ENCODE results near the gene GRK1.
"Not testable (repeated sequence)": the region's sequence is repeated elsewhere in the genome, so short reads cannot be mapped to it uniquely, and the experiment has no call there.

Gene GRK1

DNA sequence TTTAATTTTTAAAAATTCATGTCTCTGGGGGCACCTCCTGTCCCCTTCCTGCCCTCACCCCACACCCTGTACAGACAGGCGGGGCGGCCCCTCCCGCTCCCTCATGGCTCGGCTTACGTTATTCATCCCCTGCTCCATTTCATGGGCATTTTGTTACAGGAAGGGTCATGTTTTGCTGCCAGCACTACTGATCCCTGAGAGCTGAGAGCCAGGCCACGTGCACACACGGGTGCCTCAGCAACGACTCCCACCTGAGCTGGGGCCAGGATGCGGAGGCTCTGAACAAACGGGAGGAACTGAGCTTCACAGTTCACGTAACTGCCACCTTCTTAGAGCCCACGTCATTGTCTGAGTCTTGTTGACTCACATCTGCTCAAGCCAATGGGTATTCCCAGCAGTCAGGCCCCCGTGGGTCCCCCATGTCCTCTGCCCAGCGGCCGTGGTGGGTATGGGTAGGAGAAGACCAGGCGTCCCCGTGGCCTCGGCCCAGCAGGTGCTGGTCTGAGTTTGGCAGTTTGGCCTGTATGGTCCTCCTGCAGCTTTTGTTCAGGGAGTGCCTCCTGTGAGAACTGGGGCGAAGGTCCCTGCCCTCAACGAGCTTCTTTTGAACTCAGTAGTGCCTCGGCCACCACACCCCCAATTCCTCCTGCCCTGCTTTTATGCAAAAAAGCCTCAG is 75.6 kb downstream of the GRK1 start:
- H3K36me3 ChIP-seq (ENCODE audit: control insufficient read depth, insufficient read depth, low read length): no peaks in the 10 kb centered on the region
- H3K27ac ChIP-seq (ENCODE audit: low read depth, low read length): no peak overlapping the region
- H3K4me1 ChIP-seq (ENCODE audit: control insufficient read depth, insufficient read depth, low read length): peaks cover 4% of the 10 kb centered on the region; the same call in 1 of the 2 replicates
- no peak overlapping the region for H3K9ac ChIP-seq (ENCODE audit: low read length)
- no peak overlapping the region for H3K4me3 ChIP-seq (ENCODE audit: low read depth, low read length)
- H3K27me3 ChIP-seq (ENCODE audit: control insufficient read depth, insufficient read depth, low read length): no peaks in the 10 kb centered on the region
- no peaks in the 10 kb centered on the region for H3K9me3 ChIP-seq (ENCODE audit: control insufficient read depth, insufficient read depth, low read depth, low read length)

DNA sequence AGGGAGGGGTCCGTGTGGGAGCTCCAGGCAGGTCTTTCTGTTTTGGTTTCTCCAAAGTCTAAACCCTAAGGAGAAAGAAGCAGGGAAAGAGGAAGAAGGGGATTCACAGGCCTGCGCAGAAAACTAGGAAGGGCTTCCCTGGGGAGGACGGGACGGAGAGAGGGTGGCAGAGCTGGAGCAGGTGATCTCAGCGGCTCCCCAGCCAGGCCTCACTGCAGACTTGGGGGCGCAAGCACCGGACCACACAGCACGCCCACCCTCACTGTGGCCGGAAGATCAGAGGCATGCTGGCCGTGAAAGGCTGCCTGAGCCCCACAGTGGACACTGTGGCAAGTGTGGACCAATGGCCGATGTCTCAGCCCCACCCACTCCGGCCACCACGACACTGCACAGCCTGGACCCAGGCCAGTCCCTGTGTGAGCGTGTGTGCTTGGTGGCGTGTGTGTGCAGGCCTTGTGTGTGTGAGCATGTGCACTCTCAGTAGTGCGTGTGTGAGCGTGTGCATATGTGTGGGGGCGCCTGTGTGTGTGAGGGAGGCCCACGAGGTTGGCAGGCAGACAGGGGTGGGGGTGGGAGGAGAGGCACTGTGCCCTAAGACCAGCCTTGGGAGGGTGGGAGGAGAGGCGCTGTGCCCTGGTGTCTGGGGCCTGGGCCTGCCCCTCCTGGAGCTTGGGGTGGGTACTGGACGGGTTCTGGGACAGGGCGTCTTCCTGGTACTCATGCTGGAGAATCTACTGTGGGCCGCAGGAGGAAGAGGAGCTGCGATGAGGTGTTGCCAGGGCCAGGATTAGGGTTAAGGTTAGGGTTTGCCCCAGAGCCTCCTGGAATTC is 76.6 kb downstream of the GRK1 start:
- Histone ChIP-seq H3K27ac (ENCODE audit: low read depth, low read length) (no peak overlapping the region), H3K27me3 (ENCODE audit: control insufficient read depth, insufficient read depth, low read length) (no peaks in the 10 kb centered on the region), H3K36me3 (ENCODE audit: control insufficient read depth, insufficient read depth, low read length) (no peaks in the 10 kb centered on the region), H3K9me3 (ENCODE audit: control insufficient read depth, insufficient read depth, low read depth, low read length) (no peaks in the 10 kb centered on the region), H3K4me3 (ENCODE audit: low read depth, low read length) (no peak overlapping the region), H3K9ac (ENCODE audit: low read length) (no peak overlapping the region), H3K4me1 (ENCODE audit: control insufficient read depth, insufficient read depth, low read length) (peaks cover 4% of the 10 kb centered on the region; the same call in 1 of the 2 replicates)

GRCh38 chr13:113744197-113745000 is 77.4 kb downstream of the GRK1 start:
- Histone ChIP-seq H3K9me3 (ENCODE audit: control insufficient read depth, insufficient read depth, low read depth, low read length) (no peaks in the 10 kb centered on the region), H3K9ac (ENCODE audit: low read length) (no peak overlapping the region), H3K4me1 (ENCODE audit: control insufficient read depth, insufficient read depth, low read length) (peaks cover 4% of the 10 kb centered on the region; the same call in 1 of the 2 replicates), H3K27me3 (ENCODE audit: control insufficient read depth, insufficient read depth, low read length) (no peaks in the 10 kb centered on the region), H3K36me3 (ENCODE audit: control insufficient read depth, insufficient read depth, low read length) (no peaks in the 10 kb centered on the region), H3K4me3 (ENCODE audit: low read depth, low read length) (no peak overlapping the region), H3K27ac (ENCODE audit: low read depth, low read length) (no peak overlapping the region)

- no peak overlapping the region for H3K27ac ChIP-seq (ENCODE audit: low read depth, low read length)
- no peak overlapping the region for H3K9ac ChIP-seq (ENCODE audit: low read length)
- H3K9me3 ChIP-seq (ENCODE audit: control insufficient read depth, insufficient read depth, low read depth, low read length): no peaks in the 10 kb centered on the region
- H3K27me3 ChIP-seq (ENCODE audit: control insufficient read depth, insufficient read depth, low read length): no peaks in the 10 kb centered on the region
- H3K4me1 ChIP-seq (ENCODE audit: control insufficient read depth, insufficient read depth, low read length): peaks cover 4% of the 10 kb centered on the region; the same call in 1 of the 2 replicates
- no peak overlapping the region for H3K4me3 ChIP-seq (ENCODE audit: low read depth, low read length)
- no peaks in the 10 kb centered on the region for H3K36me3 ChIP-seq (ENCODE audit: control insufficient read depth, insufficient read depth, low read length)
These were observed 78.0 kb downstream of the GRK1 start for GRCh38 chr13:113745059-113745458.

GRCh38 chr13:113745500-113746142 is 78.6 kb downstream of the GRK1 start:
- H3K27me3 ChIP-seq (ENCODE audit: control insufficient read depth, insufficient read depth, low read length); H3K9me3 ChIP-seq (ENCODE audit: control insufficient read depth, insufficient read depth, low read depth, low read length); H3K9ac ChIP-seq (ENCODE audit: low read length); H3K4me1 ChIP-seq (ENCODE audit: control insufficient read depth, insufficient read depth, low read length); H3K4me3 ChIP-seq (ENCODE audit: low read depth, low read length); H3K27ac ChIP-seq (ENCODE audit: low read depth, low read length); H3K36me3 ChIP-seq (ENCODE audit: control insufficient read depth, insufficient read depth, low read length): not testable (repeated sequence)

- no peaks in the 10 kb centered on the region for H3K27me3 ChIP-seq (ENCODE audit: control insufficient read depth, insufficient read depth, low read length)
- no peaks in the 10 kb centered on the region for H3K36me3 ChIP-seq (ENCODE audit: control insufficient read depth, insufficient read depth, low read length)
- no peak overlapping the region for H3K27ac ChIP-seq (ENCODE audit: low read depth, low read length)
- H3K4me1 ChIP-seq (ENCODE audit: control insufficient read depth, insufficient read depth, low read length): peaks cover 4% of the 10 kb centered on the region; the same call in 1 of the 2 replicates
- H3K4me3 ChIP-seq (ENCODE audit: low read depth, low read length): no peak overlapping the region
- H3K9ac ChIP-seq (ENCODE audit: low read length): no peak overlapping the region
- H3K9me3 ChIP-seq (ENCODE audit: control insufficient read depth, insufficient read depth, low read depth, low read length): peaks cover 6% of the 10 kb centered on the region; the same call in 1 of the 2 replicates
These were observed 79.1 kb downstream of the GRK1 start for GRCh38 chr13:113746143-113746525.

GRCh38 chr13:113746671-113747070 is 79.7 kb downstream of the GRK1 start:
- peaks cover 8% of the 10 kb centered on the region; the same call in 1 of the 2 replicates for H3K9me3 ChIP-seq (ENCODE audit: control insufficient read depth, insufficient read depth, low read depth, low read length)
- no peaks in the 10 kb centered on the region for H3K27me3 ChIP-seq (ENCODE audit: control insufficient read depth, insufficient read depth, low read length)
- no peak overlapping the region for H3K9ac ChIP-seq (ENCODE audit: low read length)
- no peaks in the 10 kb centered on the region for H3K36me3 ChIP-seq (ENCODE audit: control insufficient read depth, insufficient read depth, low read length)
- H3K4me3 ChIP-seq (ENCODE audit: low read depth, low read length): no peak overlapping the region
- no peak overlapping the region for H3K27ac ChIP-seq (ENCODE audit: low read depth, low read length)
- H3K4me1 ChIP-seq (ENCODE audit: control insufficient read depth, insufficient read depth, low read length): peaks cover 4% of the 10 kb centered on the region; the same call in 1 of the 2 replicates

GRCh38 chr13:113747291-113747833 is 80.3 kb downstream of the GRK1 start:
- no peak overlapping the region for H3K27ac ChIP-seq (ENCODE audit: low read depth, low read length)
- H3K4me3 ChIP-seq (ENCODE audit: low read depth, low read length): no peak overlapping the region
- no peaks in the 10 kb centered on the region for H3K36me3 ChIP-seq (ENCODE audit: control insufficient read depth, insufficient read depth, low read length)
- no peaks in the 10 kb centered on the region for H3K4me1 ChIP-seq (ENCODE audit: control insufficient read depth, insufficient read depth, low read length)
- H3K9me3 ChIP-seq (ENCODE audit: control insufficient read depth, insufficient read depth, low read depth, low read length): peaks cover 8% of the 10 kb centered on the region; the same call in 1 of the 2 replicates
- H3K27me3 ChIP-seq (ENCODE audit: control insufficient read depth, insufficient read depth, low read length): no peaks in the 10 kb centered on the region
- no peak overlapping the region for H3K9ac ChIP-seq (ENCODE audit: low read length)

GRCh38 chr13:113748101-113748861 is 81.3 kb downstream of the GRK1 start:
- Histone ChIP-seq H3K4me1 (ENCODE audit: control insufficient read depth, insufficient read depth, low read length) (no peaks in the 10 kb centered on the region), H3K9ac (ENCODE audit: low read length) (no peak overlapping the region), H3K9me3 (ENCODE audit: control insufficient read depth, insufficient read depth, low read depth, low read length) (peaks cover 8% of the 10 kb centered on the region; the same call in 1 of the 2 replicates), H3K27ac (ENCODE audit: low read depth, low read length) (no peak overlapping the region), H3K27me3 (ENCODE audit: control insufficient read depth, insufficient read depth, low read length) (peaks cover 1% of the 10 kb centered on the region; the same call in 1 of the 2 replicates), H3K4me3 (ENCODE audit: low read depth, low read length) (no peak overlapping the region), H3K36me3 (ENCODE audit: control insufficient read depth, insufficient read depth, low read length) (no peaks in the 10 kb centered on the region)

Measured in HUES6 (cell line).